ENCODE data around the gene TRMT44. TPM values are rescaled to one million over a fixed set of nuclear protein-coding genes. Genes with fewer than 3 reads are reported as not detected.

The TRMT44 gene
- total RNA-seq, 1 donor from 2014 or later, result 17.9 TPM

GRCh38 chr4:8434251-8435073 is 6.1 kb upstream of the TRMT44 start:
- no peak for DNase-seq (ENCODE audit: low read depth)
- TF ChIP-seq CTCF (conservative IDR thresholded peaks at IDR 0.05; ENCODE audit: low read depth, low read length), result no peak
- H3K4me3 ChIP-seq (ENCODE audit: low read depth, low read length), result no peak overlapping the region

GRCh38 chr4:8435656-8436121 is 4.9 kb upstream of the TRMT44 start:
- DNase-seq (ENCODE audit: low read depth), result no peak
- peak overlapping the region; percentile 30 for H3K4me3 ChIP-seq (ENCODE audit: low read depth, low read length)
- TF ChIP-seq CTCF (conservative IDR thresholded peaks at IDR 0.05; ENCODE audit: low read depth, low read length), result no peak

- peak; percentile 9 for TF ChIP-seq CTCF (conservative IDR thresholded peaks at IDR 0.05; ENCODE audit: low read depth, low read length)
- no peak overlapping the region for H3K4me3 ChIP-seq (ENCODE audit: low read depth, low read length)
- DNase-seq (ENCODE audit: low read depth), result no peak
Observed at GRCh38 chr4:8437281-8437680, 3.3 kb upstream of the TRMT44 start.

GRCh38 chr4:8438743-8439142 is 1.8 kb upstream of the TRMT44 start:
- no peak overlapping the region for H3K4me3 ChIP-seq (ENCODE audit: low read depth, low read length)
- no peak for TF ChIP-seq CTCF (conservative IDR thresholded peaks at IDR 0.05; ENCODE audit: low read depth, low read length)
- no peak for DNase-seq (ENCODE audit: low read depth)

DNA sequence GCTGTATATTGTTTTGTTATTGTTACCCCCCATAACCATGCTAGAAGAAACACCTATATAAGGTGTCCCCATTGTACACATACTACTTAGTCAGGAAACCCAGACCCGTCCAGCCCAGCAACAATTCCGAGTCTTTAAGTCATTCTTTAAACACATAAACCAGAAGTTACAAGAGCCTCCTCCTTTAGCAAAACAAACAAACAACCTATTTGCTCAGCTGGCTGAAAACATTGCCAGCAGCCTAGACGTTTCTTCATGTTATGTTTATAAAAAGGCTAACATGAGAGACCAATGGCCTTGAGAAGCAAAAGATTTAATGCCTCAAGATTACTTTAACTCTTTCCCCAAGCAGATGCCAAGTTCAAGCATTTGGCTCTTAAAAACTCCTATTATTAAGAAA is 1.4 kb upstream of the TRMT44 start:
- H3K4me3 ChIP-seq (ENCODE audit: low read depth, low read length), result no peak overlapping the region
- TF ChIP-seq CTCF (conservative IDR thresholded peaks at IDR 0.05; ENCODE audit: low read depth, low read length), result no peak
- no peak for DNase-seq (ENCODE audit: low read depth)

- H3K4me3 ChIP-seq (ENCODE audit: low read depth, low read length), result peak overlapping the region; percentile 96
- no peak for TF ChIP-seq CTCF (conservative IDR thresholded peaks at IDR 0.05; ENCODE audit: low read depth, low read length)
- DNase-seq (ENCODE audit: low read depth), result no peak
Observed at GRCh38 chr4:8439914-8440491, 574 bp upstream of the TRMT44 start.
